ENCODE data around the gene CDK9.
"Not testable (repeated sequence)": the region's sequence is repeated elsewhere in the genome, so short reads cannot be mapped to it uniquely, and the experiment has no call there.

The CDK9 gene

DNA sequence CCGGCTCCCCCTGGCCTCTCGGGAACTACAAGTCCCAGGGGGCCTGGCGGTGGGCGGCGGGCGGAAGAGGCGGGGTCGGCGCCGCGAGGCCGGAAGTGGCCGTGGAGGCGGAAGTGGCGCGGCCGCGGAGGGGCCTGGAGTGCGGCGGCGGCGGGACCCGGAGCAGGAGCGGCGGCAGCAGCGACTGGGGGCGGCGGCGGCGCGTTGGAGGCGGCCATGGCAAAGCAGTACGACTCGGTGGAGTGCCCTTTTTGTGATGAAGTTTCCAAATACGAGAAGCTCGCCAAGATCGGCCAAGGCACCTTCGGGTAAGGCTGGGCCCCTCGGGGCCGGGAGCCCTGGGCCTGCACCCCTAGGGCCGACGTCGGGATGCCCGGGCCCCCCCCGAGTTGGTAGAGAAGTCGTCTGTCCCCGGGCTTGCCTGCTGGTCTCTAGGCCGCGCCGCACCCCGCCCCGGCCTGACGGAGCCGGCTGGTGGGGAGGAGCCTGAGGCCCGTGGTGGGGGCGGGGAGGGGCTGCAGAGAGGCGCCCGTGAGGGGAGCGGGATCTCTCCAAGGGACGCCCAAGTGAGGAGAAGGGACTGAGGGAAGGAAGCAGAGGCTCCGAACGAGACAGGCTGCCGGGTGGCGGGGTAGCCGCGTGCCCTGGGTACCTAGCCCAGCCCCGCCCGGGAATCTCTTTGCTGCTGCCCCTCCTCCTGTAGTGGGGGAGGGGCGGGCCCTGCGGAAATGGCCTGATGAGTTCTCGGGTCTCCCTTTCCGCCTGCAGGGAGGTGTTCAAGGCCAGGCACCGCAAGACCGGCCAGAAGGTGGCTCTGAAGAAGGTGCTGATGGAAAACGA, at the start of gene CDK9:
CDK9 (plus strand) TSS at position 102 of the 840 bp plus-strand sequence; CDS start at position 217, 115 bp downstream.
- peak; percentile 96 for DNase-seq

GRCh38 chr9:127738666-127739065, 47.2 kb upstream of the CDK9 start:
- no peak for DNase-seq

DNA sequence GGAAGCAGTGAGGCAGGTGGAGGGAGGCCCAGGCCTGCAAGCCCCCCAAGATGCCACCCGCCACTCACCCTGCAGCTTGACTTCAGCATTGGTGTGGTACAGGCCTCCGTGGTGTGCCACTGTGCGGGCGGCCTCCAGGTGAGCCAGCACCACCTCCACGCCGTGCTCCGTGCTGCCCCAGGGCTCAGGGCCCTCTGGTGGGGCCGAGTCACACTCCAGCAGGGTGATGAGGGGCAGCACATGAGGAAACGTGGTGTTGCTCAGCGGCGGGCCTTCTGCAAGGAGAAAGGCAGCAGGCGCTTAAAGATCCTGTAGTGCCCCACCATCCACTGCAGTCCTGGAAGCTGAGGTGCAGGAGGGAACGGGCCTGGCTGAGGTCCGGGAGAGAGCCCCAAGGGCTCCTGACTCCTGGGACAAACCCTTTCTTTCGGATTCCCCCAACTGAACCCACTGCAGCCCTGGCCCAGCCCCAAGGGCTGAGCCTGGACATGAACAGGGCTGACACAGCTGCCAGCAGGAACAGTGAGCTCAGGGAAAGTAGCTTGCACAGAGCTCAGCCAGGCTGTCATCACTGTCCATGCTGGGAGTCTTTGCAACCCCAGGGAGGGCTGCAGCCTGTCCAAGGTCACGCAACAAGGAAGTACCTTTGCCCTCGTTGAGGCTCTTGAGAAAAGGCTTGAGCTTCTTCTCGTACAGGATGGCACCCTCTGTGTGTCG, 46.1 kb upstream of the CDK9 start:
- DNase-seq: no peak

- no peak for DNase-seq
Observed at GRCh38 chr9:127741831-127742434, 43.9 kb upstream of the CDK9 start.

GRCh38 chr9:127742435-127743088, 43.3 kb upstream of the CDK9 start:
- DNase-seq: no peak

DNA sequence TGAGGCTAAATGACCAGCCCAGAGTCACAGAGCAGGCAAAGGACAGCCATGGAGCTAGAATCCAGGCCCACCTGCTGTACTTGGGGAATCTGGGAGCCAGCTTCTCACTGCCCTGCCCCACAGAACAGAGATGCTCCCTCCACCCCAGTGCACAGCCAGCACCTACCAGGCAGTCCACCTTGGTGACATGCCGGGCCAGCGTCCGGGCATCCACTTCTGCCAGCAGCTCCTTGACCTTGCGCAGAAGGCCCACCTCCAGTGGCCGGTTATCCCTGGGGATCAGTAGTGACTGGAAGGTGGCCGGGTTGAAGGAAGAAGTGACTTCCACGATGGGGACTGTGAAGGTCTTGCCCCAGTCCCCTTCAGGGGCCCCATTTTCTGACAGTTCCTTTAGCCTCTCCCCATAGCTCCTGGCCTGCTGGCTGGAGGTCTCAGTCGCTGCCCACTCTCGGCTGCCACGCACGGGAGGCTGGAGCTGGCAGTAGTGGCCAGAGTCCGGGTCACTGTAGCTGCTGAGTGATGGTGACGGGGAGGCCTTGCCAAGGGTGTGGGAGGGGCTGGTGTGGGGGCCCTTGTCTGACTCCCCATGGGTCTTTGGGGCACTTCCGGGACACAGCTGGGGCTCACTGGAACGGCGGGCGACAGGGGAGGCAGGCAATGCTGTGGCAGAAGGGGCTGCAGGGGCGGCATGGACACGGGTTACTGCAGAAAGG, 41.3 kb upstream of the CDK9 start:
- no peak for DNase-seq

DNA sequence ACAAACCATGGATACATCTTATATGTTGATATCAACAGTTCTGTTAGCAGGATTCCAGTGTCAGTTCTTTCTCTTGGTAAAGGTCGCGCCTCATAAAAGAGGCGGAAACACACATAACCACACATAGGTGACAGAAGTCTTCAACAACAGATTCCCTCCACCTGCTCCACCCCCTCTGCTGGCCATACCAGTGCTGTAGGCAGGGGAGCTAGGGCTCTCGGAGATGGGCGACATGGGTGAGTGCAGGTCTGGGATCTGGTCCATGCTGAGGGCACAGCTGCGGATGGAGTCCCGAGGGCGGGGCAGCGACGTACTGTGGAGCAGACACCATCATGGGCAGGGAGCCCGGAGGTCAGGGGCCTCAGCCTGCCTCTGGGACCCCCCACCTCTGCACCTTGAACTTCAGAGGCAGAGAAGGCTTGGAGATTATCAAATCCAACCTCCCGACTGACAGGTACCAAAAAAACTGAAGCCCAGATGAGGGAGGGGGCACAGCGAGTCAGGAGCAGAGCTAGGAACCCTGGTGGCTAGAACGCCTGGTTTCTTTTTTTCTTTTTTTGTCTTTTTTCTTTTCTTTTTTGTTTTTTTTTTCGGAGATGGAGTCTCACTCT, 38.8 kb upstream of the CDK9 start:
- DNase-seq: no peak

GRCh38 chr9:127749090-127749787, 36.6 kb upstream of the CDK9 start:
- no peak for DNase-seq

GRCh38 chr9:127751269-127752054, 34.4 kb upstream of the CDK9 start:
- no peak for DNase-seq

- no peak for DNase-seq
Observed at GRCh38 chr9:127753148-127753547, 32.7 kb upstream of the CDK9 start.

- DNase-seq: no peak
Observed at GRCh38 chr9:127753622-127754021, 32.2 kb upstream of the CDK9 start.

- DNase-seq: no peak
Observed at GRCh38 chr9:127754099-127755060, 31.5 kb upstream of the CDK9 start.

DNA sequence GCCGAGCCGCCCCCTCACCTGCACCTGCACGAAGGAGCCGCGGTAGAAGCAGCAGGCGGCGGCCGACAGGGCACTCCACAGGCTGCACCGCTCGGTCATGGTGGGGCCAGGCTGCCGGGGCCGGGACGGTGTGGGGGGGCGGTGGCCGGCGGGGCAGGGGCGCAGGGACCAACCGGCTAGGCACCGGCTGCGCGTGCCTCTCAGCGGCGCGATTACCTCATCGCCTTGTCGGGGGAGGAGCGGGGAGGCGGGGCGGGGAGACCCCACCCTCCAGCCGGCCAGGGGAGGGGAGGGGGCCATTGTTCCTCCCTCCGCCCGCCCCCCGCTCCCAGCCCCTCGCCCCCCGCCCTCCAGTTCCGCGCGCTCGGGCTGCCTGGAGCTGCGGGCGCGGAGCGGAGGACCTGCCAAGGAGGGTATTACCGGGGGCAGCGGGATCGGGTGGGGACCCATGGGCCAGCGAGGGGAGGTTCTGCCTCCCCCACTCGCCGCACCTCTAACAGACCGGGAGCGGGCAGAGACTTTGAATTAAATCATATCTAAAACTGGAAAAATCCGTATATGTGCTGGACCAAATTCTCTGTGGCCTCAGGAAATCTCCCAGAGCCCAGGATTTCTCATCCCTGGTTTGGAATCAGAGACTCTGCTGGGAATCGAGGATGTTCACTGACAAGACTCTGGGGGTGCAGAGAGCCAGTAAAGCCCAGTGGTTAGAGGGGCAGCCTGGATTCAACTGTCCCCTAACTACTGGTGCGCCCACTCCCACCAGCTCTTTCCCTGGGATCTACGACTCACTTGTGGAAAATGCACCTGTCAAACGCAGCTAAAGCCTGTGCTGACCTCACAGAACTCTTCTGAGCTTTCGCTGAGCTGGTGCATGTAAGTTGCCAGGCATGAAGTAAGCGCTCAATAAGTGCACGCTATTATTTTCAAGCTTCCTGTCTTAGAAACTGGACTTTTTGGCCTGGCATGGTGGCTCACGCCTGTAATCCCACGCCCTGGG, 30.5 kb upstream of the CDK9 start:
- no peak for DNase-seq

GRCh38 chr9:127756233-127756632, 29.6 kb upstream of the CDK9 start:
- no peak for DNase-seq

DNA sequence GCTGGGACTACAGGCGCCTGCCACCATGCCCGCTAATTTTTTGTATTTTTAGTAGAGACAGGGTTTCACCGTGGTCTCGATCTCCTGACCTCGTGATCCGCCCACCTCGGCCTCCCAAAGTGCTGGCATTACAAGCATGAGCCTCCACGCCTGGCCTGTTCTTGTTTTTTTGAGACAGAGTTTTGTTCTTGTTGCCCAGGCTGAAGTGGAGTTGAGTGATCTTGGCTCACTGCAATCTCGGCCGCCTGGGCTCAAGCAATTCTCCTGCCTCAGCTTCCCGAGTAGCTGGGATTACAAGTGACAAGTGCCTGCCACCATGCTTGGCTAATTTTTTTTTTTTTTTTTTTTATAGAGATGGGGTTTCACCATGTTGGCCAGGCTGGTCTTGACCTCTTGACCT, 29.1 kb upstream of the CDK9 start:
- DNase-seq: not testable (repeated sequence)

DNA sequence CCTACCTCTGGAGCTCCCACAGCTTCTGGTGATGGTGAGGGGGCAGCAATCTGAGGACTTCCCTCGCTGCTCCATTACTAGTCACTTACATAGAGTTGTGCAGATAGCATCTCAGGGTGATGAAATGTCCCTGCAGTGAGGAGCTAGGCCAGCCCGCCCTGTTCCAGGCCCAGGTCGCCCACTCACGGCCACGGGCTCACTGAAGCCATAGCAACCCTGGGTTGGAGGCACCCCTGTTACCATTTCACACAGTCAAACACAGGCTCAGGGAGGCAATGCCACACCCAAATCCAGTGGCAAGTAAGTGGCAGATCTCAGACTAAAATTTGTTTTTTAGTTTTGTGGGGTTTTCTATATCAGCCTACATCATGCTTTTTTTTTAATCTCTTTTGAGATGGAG, 27.0 kb upstream of the CDK9 start:
- no peak for DNase-seq

- DNase-seq: no peak
Observed at GRCh38 chr9:127761061-127761460, 24.8 kb upstream of the CDK9 start.

- DNase-seq: no peak
Observed at GRCh38 chr9:127761491-127761956, 24.3 kb upstream of the CDK9 start.

Measured in activated CD4-positive, CD25-positive, alpha-beta regulatory T cell treated with anti-CD3 and anti-CD28 coated beads, Interleukin-2, amount 50 U/mL, for 72 hours (primary cell).